GM19438 (cell line): Measurements from ENCODE around the gene DLX3.

ENCODE experiments used
- ATAC-seq: cut with Tn5 transposase; IDR thresholded peaks from one replicate; pipeline ENCODE4 v1.9.1; 2021; ENCODE audit warnings: low read depth; ENCODE audit not compliant: unreplicated experiment

Gene DLX3

GRCh38 chr17:49962599-49963308, 32.3 kb downstream of the DLX3 start:
- no peak for ATAC-seq

DNA sequence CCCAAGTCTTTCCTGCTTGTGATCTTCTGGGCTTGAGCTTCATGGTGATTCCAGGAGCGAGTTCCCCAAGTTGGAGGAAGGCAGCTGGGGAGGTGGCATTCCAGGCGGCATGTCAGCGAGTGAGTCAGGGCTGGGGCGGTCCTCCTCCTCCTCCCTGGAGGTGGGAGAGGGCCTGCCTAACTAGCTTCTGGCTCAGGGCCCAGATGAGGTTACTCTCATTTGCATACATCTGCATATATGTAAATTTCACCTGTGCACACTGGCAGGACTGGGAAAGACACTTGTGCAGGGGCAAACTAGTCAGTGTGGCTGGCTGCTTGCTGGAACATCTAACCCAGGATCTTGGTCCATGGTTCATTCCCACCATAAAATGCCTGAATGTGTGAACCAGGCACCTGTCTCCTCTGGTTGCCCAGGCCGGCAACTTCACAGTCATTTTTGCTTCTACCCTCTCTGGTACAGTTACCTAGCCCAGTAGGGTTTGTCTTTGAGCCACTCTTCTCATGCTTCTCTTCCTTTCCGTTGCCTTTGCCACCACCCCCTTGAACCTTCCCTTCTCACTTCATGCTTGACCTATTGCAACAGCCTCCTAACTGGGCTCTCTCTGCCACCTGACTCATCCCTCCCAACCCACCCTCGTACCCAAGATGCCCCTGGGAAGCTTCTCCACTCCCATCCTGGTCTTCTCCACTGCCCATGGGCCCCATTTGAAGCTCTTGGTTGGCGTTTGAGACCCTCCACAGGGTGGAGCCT, 35.7 kb downstream of the DLX3 start:
- no peak for ATAC-seq

DNA sequence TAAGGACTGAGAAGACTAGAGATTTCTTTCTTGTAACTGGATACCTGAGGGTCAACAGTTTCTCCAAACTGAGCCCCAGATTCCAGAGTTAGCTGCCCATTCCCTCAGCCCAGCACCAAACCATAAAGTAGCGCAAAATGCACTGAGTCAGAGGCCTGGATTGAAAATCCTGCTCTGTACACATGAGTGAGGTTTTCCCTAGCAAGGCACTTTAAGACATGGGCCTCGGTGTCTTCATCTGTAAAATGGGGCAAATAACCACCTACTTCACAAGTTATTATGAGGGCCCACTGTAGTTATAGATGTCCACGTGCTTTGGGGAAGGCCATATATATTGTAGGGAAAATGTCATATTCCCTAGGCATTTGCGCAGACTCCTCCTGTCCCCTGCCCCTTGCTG, 36.3 kb downstream of the DLX3 start:
- ATAC-seq, result no peak

- no peak for ATAC-seq
Observed at GRCh38 chr17:49957350-49957749, 37.7 kb downstream of the DLX3 start.

DNA sequence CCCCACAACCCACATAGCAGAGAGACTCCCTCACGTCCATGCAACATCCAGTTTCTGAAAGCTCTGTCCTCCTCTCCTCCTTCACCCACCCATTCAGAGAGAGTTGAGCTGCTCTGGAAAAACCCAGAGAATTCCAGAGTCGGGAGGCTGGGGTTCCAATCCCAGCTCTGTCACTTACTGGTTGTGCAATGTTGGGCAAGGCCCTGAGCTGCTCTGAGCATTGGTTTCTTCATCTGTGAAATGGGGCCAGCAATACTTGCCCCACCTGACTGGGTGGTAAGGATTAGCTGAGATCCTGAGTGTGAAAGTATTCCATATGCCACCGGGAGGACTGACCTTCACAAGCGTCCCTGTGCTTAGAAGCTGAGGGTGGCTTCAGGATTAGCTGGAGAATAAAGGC, 38.2 kb downstream of the DLX3 start:
- no peak for ATAC-seq

- no peak for ATAC-seq
Observed at GRCh38 chr17:49955157-49955556, 39.9 kb downstream of the DLX3 start.

- ATAC-seq, result no peak
Observed at GRCh38 chr17:49952912-49953497, 42.0 kb downstream of the DLX3 start.

DNA sequence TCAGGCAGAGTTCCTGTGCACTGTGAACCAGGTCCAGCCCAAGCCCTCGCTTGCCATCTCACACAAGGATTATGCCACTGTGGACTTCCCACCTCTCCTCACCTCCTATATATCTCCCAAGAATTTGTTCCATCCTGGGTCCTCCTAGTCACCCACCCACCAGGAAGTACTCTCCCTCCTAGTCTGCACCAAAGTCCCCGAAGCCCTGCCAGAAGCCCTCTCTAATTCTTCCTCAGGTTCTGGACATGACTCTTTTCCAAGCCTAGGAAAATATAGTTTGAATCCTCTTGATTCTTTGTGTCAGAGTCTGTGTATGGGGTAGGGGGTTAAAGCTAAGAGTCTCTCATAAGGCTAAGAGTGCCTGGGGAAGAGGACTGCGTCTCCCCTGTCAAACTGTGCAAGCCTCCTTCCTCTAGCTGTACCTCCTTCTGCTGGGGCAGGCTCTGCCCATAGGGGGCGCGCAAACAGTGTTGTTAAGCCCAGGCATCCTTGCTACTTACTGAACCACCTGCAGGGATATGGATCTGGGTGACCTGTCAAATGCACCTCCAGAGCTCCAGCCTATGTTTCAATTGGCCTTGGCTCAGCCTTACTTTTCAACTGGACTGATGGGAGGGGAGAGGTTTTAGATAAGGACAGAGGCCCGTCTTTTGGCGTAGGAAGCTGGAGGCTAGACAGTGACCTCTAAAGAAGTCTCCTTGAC, 42.7 kb downstream of the DLX3 start:
- ATAC-seq, result no peak

DNA sequence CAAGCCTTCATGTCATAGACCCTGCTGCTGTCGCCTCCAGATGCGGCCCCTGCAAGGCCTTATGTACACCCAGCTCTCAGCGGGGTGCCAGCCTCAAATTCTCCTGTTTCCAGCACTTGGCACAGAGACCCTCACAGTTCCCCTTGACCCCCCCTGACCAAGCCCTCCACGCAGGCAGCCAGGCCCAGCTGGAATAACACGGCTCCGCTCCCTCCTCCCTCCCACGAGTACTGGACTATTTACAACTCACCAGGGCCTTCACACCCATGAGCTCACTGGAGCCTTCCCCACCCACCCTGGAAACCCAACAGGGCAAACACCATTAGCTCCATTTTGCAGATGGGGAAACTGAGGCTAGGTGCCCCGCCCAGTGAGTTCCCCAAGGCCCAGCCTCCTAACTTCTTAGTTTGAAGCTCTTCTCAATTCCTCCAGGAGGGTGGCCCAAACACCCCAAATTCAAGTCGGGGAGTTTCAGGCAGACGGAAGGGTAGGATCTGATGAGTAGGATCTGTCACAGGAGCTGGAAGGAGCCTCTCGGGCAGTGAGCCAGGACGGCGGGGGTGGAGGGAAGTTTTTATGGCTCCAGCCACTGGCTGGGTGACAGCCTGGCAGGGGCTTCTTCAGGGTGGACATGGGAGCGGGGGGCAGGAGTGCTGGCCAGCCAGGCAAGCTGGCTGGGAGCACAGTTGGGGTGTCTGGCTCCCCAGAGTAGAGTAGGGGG, 43.5 kb downstream of the DLX3 start:
- no peak for ATAC-seq

DNA sequence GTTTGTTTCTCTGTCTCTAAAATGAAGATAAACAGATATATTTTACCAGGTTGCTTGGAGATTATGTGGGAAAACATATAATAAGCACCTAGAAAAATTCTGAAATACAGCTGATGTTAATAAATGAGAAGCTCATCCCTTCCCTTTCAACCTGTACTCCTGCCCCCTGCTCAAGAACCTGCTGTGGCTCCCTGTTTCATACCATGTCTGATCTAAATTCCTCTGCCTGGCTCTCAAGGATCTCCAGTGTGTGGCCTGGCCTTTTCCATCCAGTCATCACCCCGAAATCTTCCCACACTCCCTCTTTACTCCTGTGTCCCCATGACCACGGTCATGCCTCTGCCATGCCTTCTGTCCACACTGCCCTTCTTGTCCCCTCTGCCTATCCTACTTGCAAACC, 45.4 kb downstream of the DLX3 start:
- ATAC-seq, result no peak

GRCh38 chr17:49946964-49947584, 48.0 kb downstream of the DLX3 start:
- no peak for ATAC-seq

DNA sequence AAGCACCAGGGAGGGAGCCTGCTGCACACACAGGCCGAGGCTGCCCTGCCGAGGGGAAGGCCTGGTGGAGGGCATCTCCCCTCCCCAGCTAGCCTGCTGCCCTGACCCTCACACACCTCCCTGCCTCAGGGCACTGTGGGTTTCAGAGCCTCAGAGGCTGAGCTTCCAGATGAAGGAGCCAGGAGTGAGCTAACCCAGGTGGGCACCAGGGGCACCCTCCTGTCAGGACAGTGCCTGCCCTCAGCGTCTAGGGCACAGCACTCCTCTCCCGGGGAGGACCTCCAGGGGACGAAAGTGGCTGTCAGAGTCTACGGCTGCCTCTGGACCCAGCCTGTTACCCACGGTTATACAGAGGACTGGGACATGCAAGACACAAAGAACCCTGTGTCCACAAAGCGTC, 48.8 kb downstream of the DLX3 start:
- no peak for ATAC-seq

DNA sequence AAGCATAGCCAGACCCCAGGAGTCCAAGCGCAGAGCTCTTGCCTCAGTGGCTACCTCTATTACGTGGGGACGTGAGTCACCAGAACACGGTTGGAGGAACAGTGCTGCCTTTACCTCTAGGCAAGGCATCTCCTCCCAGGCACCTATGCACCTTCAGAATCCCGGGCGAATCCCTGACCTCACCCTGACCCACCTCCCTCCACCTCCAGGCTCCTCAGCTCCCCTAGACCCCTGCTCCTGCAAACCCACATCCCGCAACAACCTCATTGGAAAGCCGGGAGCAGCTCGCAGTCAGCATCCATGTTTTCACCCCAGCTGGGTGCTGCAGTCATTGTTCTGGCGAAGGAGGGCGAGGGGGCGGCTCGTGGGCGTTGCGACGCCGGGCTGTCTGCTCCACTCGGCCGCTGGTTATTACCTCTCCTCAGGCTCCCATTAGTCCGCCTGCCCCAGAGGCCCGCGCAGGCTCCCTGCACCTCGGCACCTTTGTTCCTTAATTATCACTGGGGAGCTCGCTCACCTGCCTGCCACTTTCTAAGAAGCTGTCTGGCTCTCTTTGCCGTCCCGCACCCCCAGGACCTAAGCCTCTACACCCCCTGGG, 50.7 kb downstream of the DLX3 start:
- no peak for ATAC-seq

DNA sequence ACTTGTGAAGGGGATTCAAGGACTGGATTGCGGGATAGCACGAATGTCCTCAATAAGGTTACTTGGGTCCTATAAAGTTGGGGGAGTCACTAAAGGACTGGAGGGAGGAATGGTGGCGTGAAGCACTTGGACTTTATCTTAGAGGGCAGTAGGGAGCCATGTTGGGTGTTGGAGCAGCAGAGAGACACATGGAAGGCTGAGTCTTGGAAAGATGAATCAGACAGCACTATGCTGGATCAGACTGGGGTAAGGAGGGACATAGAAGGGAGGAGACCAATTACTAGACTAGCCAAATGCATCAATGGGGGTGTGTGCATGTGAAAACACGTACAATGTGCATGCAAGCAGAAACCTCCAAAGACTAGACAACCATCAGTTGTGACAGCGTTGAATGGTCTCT, 52.1 kb downstream of the DLX3 start:
- no peak for ATAC-seq

DNA sequence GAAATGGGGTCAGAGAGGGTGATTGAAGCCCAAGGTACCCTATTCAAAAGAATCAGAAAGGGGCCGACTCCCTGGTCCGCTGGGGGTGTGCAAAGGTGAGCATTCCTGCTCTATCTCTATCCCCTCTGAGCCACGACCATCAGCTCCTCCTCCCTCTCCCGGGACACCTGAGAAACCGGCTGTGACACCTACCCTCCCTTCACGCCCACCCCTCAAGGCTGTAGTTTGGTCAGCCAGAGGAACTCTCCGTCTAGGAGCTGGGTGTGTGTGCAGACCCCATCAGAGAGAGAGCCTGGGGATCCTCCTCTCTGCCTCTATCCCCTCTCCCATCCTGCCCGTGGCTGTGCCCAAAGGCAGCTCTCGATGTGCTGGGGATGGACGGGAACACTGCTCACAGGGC, 53.6 kb downstream of the DLX3 start:
- ATAC-seq, result no peak
